GM18508 (cell line): ENCODE data around the gene IRAG1.

ENCODE experiments used
- ATAC-seq: cut with Tn5 transposase; IDR thresholded peaks from one replicate; pipeline ENCODE4 v1.9.1; 2021; ENCODE audit warnings: moderate number of reproducible peaks; ENCODE audit not compliant: insufficient read depth, unreplicated experiment

The IRAG1 gene

GRCh38 chr11:10669258-10670033 lies 24.1 kb downstream of the IRAG1 start:
- ATAC-seq: no peak

GRCh38 chr11:10667521-10667885 lies 26.1 kb downstream of the IRAG1 start:
- no peak for ATAC-seq

DNA sequence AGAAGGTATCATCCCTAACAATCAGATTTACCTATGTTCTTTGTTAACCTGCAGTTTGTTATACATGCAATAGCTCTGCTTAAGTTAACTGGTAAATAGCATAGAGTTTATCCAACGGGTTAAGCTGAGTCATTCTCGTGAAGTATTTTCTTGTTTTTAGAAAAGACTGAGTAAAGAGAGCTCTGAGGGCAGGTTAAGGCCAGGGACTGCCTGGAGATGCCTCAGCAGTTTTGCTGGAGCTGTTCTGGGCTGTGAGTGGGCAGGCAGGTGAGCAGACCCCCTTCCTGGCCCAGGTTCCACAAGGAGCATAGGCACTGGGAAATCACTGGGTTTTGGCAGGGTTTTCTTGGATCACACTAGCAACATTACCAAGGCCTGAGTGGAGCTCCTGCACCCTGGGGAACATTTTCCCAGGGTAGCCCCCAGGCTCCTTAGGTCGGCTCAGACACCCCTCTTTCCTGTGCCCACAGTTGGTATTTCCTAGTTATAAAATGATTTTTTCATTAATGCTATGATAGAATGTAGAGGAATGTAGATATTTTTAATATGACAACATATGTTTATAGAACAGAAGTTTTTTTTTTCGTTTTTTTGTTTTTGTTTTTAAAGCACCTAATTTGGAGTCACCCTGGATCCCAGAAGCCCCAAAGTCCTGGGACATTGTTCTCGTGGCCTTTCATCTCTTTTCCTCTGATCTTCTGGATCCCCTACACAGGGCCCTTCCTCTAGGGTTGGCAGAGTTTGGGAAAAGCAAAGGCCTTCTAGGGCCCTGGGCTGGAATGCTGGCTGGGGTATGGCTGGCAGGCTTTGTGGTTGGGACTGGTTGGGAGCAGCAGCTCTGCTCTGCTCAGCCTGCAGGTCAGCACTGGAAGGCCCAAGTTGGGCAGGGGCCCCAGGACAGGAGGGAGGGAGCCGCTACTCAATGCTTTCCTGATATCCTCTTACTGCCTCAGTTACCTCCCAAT lies 26.7 kb downstream of the IRAG1 start:
- ATAC-seq: no peak

DNA sequence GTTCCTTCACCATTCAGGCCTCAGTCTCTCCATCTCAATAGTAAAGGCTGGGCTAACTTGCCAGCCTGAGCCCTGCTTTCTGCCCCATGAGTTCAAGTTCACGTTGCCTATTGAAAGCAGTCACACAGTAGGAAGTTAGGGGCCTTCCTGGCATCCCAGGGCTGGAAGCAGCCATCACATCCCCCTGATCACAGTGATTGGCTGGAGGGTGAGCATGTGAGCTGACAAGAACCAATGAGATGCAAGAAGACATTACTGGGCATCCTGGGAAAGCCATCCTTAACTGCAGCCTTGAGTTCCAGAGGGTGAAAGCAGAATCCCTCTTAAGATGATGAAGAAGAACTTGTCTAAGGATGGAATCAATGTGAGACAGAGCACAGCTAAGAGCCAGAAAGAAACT lies 29.1 kb downstream of the IRAG1 start:
- no peak for ATAC-seq

- ATAC-seq: no peak
Measured at GRCh38 chr11:10663990-10664389, 29.6 kb downstream of the IRAG1 start.

- ATAC-seq: no peak
Measured at GRCh38 chr11:10663365-10663764, 30.2 kb downstream of the IRAG1 start.

GRCh38 chr11:10660323-10660722 lies 33.2 kb downstream of the IRAG1 start:
- ATAC-seq: no peak

DNA sequence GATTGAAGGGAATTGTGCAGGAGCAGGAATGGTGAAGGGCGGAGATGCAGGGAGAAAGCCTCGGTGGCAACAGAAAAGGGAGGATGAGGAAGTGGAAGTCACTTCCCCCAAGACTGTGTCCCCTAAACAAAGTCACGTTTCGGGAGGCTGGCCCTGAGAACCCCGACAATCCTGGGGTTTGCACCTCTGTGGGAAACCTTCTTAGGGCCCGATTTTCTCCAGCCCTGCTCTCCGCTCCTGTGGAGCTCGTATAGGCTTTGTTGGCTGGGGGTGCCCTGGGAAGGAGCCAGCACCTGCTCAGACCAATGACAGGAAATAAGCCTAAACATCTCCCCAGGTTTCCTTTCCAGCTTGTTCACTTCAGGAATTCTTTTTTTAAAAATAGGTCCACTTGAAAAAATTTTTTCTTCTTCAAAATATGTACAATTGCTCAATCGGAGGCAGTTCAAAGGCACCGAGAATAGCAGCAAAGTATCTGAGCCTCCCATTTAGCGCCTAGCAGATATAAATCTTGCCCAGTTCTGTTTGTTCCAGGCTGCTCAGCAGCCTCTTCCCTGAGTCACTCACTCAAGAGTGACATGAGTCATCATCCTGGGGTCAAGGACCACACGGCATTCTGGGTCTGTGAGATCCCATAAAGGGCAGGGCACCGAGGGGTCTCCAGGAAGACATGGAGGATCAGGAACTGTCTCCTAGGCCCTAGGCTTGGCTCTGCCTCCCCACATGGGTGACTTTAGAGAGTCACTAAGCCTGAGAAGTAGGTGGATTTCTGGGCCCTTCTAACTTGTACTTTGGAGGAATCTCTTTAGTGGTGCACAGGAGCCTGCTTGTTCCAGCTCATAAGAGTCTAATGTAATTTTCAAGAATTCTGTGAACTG lies 34.0 kb downstream of the IRAG1 start:
- ATAC-seq: no peak

GRCh38 chr11:10658621-10659338 lies 34.8 kb downstream of the IRAG1 start:
- ATAC-seq: no peak

DNA sequence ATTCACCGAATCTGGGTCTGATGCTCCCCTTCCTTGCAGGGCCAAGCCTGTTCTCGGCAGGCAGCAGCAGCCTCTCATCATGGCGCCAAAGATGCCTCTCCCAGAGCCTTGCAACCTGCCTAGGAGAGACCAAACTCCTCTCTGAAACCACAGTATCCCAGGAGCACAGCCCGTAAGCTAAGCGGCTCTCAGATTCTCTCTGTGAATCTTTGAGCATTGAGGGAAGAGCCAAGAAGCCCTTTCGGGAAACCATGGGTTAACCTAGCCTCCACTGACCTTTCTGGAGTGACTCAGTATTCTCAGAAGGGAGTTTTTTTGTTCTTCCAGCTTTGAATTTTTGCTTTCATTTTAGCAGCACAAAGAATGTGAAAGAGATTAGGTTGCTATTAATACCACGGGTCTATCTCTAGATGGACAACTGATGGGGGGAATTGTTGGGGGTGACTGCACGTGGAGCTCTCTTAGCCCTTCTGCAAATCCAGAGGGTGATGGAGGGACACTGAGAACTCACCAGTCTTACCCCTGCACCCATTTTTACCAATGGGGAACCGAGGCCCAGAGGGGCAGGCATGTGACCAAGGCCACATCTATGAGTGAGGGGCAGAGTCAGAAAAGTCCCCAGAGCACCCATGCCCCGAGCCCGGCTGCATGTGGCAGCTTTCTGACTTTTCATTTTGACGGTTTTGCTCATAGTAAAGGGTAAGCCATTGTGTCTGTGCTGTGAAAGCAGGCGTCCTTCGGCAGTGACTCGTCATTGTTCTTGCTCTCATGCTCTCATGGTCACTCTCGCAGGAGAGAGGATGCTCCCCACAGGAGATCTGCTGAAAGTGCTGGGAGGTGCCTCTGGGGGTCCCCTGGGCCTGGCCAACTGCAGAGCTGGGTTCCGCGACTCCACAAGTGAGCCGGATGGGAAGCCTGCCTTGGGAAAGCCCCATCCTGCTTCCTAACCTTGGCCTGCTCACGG lies 36.0 kb downstream of the IRAG1 start:
- peak; percentile 60 for ATAC-seq

- ATAC-seq: no peak
Measured at GRCh38 chr11:10655943-10656576, 37.5 kb downstream of the IRAG1 start.

DNA sequence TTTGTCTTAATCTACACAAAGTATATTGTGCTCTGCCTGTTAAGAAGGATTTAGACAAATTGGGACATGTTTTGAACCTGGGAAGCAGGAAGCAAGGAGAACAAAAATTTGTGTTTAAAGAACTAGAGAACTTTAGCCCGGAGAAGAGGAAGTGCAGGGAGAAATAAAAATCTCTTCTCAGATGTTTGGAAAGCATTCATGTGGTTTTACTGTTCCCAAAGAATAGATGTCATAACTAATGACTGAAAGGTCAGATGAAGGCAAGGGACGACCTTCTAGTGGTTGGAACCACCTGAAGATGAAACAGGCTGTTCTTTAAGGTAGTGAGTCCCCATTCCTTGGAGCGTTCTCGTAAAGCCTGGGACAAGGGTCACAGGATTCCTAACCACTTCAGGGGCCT lies 38.3 kb downstream of the IRAG1 start:
- no peak for ATAC-seq

DNA sequence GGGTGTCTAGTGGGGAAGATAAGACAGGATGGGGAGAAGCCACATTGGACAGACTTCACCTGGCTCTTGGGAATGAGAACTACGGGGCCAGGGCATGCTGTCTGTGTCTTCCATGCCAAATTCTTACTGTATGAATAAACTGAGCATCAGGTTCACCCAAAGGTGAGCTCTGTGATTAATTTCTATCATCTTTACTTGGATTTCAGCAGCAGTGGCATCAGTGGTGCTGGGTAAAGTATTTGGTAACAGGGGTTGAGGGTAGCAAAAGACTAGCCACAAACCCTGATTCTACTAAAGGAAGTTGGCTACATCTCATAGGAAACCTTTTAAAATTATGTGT lies 38.8 kb downstream of the IRAG1 start:
- ATAC-seq: no peak

DNA sequence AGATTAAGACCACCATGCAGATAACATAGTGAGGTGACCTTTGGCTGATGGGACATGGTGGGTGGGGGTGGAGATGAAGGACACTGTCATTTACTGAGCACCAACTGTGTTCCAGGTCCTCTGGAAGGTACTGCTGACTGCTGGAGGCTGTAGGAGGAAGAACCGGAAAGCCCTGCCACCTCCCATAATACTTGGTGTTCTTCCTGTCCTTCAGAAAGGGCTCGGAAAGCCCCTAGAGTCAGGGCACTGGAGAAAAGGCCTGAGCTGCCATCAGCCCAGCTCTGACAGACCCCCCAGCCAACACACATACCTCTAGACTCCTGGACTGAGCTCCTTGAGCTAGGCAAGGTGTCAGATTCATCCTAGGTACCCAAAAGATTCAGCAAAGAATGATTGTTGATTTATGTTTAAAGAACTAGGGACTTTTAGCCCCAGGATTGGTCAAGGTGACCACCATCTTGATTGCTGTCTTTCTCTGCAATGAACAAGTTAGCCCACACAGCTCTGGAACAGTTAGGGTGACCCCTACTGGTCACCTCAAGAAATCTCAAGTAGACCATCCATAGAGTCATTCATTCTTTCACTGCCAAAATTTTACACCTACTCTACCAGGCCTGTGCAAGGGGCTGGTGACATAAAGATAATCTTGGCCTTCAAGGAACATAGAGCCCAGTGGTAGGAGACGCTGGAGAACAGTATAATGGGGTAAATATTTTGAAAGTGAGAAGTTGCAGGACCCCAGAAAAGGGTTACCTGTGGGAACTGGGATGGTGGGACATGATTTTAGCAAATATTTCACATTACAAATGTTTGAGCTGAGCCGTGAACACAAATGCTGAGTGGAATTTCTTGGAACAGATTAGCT lies 39.4 kb downstream of the IRAG1 start:
- ATAC-seq: no peak

DNA sequence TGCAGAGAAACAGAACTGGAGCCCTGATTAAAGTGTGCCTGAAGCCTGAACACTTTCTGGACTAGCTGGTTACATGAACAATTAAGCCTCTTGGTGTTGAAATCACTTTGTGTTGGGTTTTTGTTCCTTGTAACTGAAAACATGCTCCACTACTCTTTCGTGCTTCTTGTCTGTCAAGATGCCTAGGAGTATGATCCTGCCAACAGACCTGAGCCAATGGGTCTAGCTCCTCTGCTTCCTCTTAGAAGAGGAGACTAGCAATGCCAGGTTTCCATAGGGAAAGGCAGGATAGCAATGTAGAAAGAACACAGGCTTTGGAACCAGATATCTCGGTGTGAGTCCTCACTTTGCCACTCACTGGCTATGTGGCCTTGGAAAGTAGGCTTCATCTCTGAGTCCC lies 40.3 kb downstream of the IRAG1 start:
- ATAC-seq: no peak

- no peak for ATAC-seq
Measured at GRCh38 chr11:10651656-10652361, 41.7 kb downstream of the IRAG1 start.

DNA sequence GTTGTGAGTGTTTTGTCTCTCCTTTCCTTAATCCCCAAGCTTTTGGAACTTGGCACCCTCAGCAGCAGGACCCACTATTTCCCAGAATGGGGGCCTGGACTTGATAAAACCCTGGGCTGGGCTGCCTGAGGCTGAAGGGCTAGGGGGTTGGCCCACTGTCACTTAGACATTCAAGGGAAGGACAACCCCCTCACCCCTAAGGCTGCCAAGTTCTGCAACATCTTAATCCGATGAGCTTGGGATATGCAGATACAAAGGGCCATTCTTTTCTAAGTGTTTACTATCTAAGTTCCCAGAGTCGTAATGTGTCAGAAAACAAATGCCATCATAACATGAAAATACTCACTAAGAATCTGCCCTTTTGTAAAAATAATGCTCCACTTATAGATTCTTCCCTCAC lies 42.9 kb downstream of the IRAG1 start:
- no peak for ATAC-seq
